ENCODE results near the gene FRY. TPM values are rescaled to one million over a fixed set of nuclear protein-coding genes. Genes with fewer than 3 reads are reported as not detected.

FRY gene
- total RNA-seq, 5 donors from 2014 or later (not counting 1 experiment from before 2014, with no cell fraction given), result 11.5 to 35.3 (median 15.2) TPM

DNA sequence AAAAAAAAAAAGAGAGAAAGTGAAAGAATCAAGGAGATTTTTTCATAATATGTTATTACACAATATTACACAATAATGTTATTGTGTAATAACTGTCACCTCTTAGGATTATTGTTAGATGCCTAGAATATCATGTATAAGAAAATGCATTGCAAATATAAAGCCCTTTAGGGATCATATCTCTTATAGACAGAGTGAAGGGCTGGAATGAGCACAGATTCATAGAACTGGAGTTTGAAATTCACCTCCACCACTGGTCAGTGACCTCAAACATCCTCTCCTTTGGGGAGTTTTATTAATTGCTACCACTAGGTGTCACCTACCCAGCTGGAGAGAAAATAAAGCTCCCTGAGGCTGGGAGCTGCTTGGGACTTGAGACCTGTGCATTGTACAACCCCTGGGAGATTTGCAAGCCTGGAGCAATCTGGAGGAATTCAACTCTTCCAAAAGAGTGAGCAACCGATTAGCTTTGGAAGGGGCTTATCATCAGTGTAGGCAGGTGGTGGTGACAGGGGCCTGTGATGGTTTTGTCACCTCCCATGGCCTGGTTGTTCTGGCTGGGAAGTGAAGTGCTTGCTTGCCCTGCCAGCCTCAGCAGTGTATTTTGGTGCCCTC is 30.3 kb upstream of the FRY start:
- H3K9me3 ChIP-seq, result no peaks in the 10 kb centered on the region
- Mint-ChIP-seq H3K27ac (no peak overlapping the region), H3K36me3 (no peaks in the 10 kb centered on the region), H3K27me3 (no peaks in the 10 kb centered on the region), H3K4me3 (no peak overlapping the region), H3K9me3 (no peaks in the 10 kb centered on the region), H3K4me1 (no peaks in the 10 kb centered on the region)
- DNase-seq, result peak in 2 of 35 experiments; percentile 4 to 14
- ATAC-seq (replicated peaks in 1 of 4), result no peak
- no peak overlapping the region for H3K27ac ChIP-seq (ENCODE audit: low read length)
- CTCF ChIA-PET, result interaction anchor here in 1 of 2 donors (0.6 to 1.0 kb wide), 2 partner anchors 91 to 136 kb away, joined by 3 to 4 read pairs; no protein-coding TSS in a partner anchor
- H3K4me1 ChIP-seq (ENCODE audit: control insufficient read depth in 1 of 2, extremely low read depth in 1 of 2, insufficient read depth in 2 of 2, low read length in 2 of 2), result no peaks in the 10 kb centered on the region
- WGBS (ENCODE audit: insufficient coverage), result 75% methylated on average over 1 of the region's 1 CpG
- POLR2A ChIA-PET, result interaction anchor here in 1 of 2 donors (0.6 kb wide), 1 partner anchor 167 kb away, joined by 3 read pairs; no protein-coding TSS in a partner anchor
- no peak overlapping the region for H3K4me3 ChIP-seq (ENCODE audit: control insufficient read depth in 1 of 2, extremely low read depth in 1 of 2, low read length in 1 of 2)
- H3K27me3 ChIP-seq (replicated peaks in 1 of 2; ENCODE audit: control insufficient read depth in 2 of 2, extremely low read depth in 1 of 2, insufficient read depth in 2 of 2, low read length in 1 of 2), result no peaks in the 10 kb centered on the region
- no peaks in the 10 kb centered on the region for H3K36me3 ChIP-seq (ENCODE audit: control insufficient read depth in 2 of 2, extremely low read depth in 1 of 2, insufficient read depth in 1 of 2, low read length in 1 of 2)

DNA sequence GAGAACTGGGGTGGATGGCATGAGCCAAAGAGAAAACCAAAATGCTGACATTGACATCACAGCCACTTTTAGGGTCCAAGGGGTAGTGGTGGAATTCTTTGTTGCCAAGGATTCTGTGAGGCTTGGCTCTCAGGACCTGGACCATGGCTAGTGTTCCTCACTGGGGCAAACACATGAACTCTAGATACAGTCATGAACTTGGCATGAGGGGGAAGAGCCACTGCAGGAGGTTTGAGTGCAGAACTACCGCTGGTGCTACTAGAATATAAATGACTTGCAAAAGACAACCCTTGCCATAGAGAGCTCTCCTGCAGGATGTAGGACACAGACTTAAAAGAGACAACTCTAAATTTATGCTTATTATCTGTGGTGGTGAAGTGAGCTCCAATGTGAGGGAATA is 29.8 kb upstream of the FRY start:
- no peaks in the 10 kb centered on the region for H3K4me1 Mint-ChIP-seq
- H3K4me3 Mint-ChIP-seq, result no peak overlapping the region
- no peak overlapping the region for H3K27ac ChIP-seq (ENCODE audit: low read length)
- H3K27ac Mint-ChIP-seq, result no peak overlapping the region
- H3K27me3 ChIP-seq (replicated peaks in 1 of 2; ENCODE audit: control insufficient read depth in 2 of 2, extremely low read depth in 1 of 2, insufficient read depth in 2 of 2, low read length in 1 of 2), result no peaks in the 10 kb centered on the region
- WGBS (ENCODE audit: insufficient coverage), result no CpG with 5 or more reads among the region's 1 CpG
- ATAC-seq (replicated peaks in 1 of 4) (no peak), DNase-seq (no peak)
- ChIA-PET POLR2A (interaction anchor here in 1 of 2 donors (0.6 kb wide), 1 partner anchor 166 kb away, joined by 3 read pairs; no protein-coding TSS in a partner anchor), CTCF (interaction anchor here (0.6 to 1.0 kb wide), 4 partner anchors 92 to 1641 kb away, joined by 3 to 12 read pairs (median 4); no protein-coding TSS in a partner anchor)
- H3K9me3 Mint-ChIP-seq, result no peaks in the 10 kb centered on the region
- H3K9me3 ChIP-seq, result no peaks in the 10 kb centered on the region
- no peaks in the 10 kb centered on the region for H3K4me1 ChIP-seq (ENCODE audit: control insufficient read depth in 1 of 2, extremely low read depth in 1 of 2, insufficient read depth in 2 of 2, low read length in 2 of 2)
- H3K27me3 Mint-ChIP-seq, result no peaks in the 10 kb centered on the region
- H3K4me3 ChIP-seq (ENCODE audit: control insufficient read depth in 1 of 2, extremely low read depth in 1 of 2, low read length in 1 of 2), result no peak overlapping the region
- no peaks in the 10 kb centered on the region for H3K36me3 ChIP-seq (ENCODE audit: control insufficient read depth in 2 of 2, extremely low read depth in 1 of 2, insufficient read depth in 1 of 2, low read length in 1 of 2)
- H3K36me3 Mint-ChIP-seq, result no peaks in the 10 kb centered on the region

GRCh38 chr13:32002873-32003272 is 28.7 kb upstream of the FRY start:
- ATAC-seq (replicated peaks in 1 of 4) (no peak), DNase-seq (no peak)
- Mint-ChIP-seq H3K4me3 (no peak overlapping the region), H3K27me3 (no peaks in the 10 kb centered on the region), H3K36me3 (no peaks in the 10 kb centered on the region), H3K4me1 (no peaks in the 10 kb centered on the region), H3K9me3 (no peaks in the 10 kb centered on the region), H3K27ac (no peak overlapping the region)
- Histone ChIP-seq H3K27ac (ENCODE audit: low read length) (no peak overlapping the region), H3K4me1 (ENCODE audit: control insufficient read depth in 1 of 2, extremely low read depth in 1 of 2, insufficient read depth in 2 of 2, low read length in 2 of 2) (no peaks in the 10 kb centered on the region), H3K4me3 (ENCODE audit: control insufficient read depth in 1 of 2, extremely low read depth in 1 of 2, low read length in 1 of 2) (no peak overlapping the region), H3K36me3 (ENCODE audit: control insufficient read depth in 2 of 2, extremely low read depth in 1 of 2, insufficient read depth in 1 of 2, low read length in 1 of 2) (no peaks in the 10 kb centered on the region), H3K27me3 (replicated peaks in 1 of 2; ENCODE audit: control insufficient read depth in 2 of 2, extremely low read depth in 1 of 2, insufficient read depth in 2 of 2, low read length in 1 of 2) (no peaks in the 10 kb centered on the region), H3K9me3 (no peaks in the 10 kb centered on the region)
- ChIA-PET POLR2A (no interaction called here), CTCF (no interaction called here)
- 80% methylated on average over 1 of the region's 3 CpGs for WGBS (ENCODE audit: insufficient coverage)

DNA sequence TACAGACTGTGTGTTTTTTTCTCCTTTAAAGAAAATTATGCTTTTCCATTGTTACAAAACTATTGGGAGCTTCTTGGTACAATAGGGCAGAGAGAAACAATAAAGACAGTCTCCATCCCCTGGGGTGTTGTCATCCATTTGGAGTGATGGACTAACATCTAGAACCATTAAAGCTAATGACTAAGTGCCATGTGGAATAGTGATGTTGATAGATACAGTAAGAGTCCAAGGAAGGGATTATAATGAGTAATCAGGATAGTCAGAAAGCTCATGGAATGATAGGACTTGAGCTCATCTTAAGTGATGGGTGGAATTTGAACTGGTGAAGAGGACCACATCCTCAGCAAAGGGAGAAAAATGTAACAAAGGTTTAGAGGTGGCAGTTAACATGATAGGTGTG is 24.1 kb upstream of the FRY start:
- Histone ChIP-seq H3K4me3 (ENCODE audit: control insufficient read depth in 1 of 2, extremely low read depth in 1 of 2, low read length in 1 of 2) (no peak overlapping the region), H3K27ac (ENCODE audit: low read length) (no peak overlapping the region), H3K4me1 (ENCODE audit: control insufficient read depth in 1 of 2, extremely low read depth in 1 of 2, insufficient read depth in 2 of 2, low read length in 2 of 2) (no peaks in the 10 kb centered on the region), H3K36me3 (ENCODE audit: control insufficient read depth in 2 of 2, extremely low read depth in 1 of 2, insufficient read depth in 1 of 2, low read length in 1 of 2) (no peaks in the 10 kb centered on the region), H3K9me3 (no peaks in the 10 kb centered on the region), H3K27me3 (replicated peaks in 1 of 2; ENCODE audit: control insufficient read depth in 2 of 2, extremely low read depth in 1 of 2, insufficient read depth in 2 of 2, low read length in 1 of 2) (no peaks in the 10 kb centered on the region)
- peaks cover 0 to 4% of the 10 kb centered on the region in 2 donors for H3K27me3 Mint-ChIP-seq
- H3K4me1 Mint-ChIP-seq, result no peaks in the 10 kb centered on the region
- POLR2A ChIA-PET, result no interaction called here
- H3K9me3 Mint-ChIP-seq, result no peaks in the 10 kb centered on the region
- no peak overlapping the region for H3K27ac Mint-ChIP-seq
- CTCF ChIA-PET, result interaction anchor here in 1 of 2 donors (1.1 kb wide), 1 partner anchor 98 kb away, joined by 4 read pairs; no protein-coding TSS in a partner anchor
- no peak overlapping the region for H3K4me3 Mint-ChIP-seq
- no peaks in the 10 kb centered on the region for H3K36me3 Mint-ChIP-seq
- no peak for ATAC-seq (replicated peaks in 1 of 4)
- DNase-seq, result no peak

DNA sequence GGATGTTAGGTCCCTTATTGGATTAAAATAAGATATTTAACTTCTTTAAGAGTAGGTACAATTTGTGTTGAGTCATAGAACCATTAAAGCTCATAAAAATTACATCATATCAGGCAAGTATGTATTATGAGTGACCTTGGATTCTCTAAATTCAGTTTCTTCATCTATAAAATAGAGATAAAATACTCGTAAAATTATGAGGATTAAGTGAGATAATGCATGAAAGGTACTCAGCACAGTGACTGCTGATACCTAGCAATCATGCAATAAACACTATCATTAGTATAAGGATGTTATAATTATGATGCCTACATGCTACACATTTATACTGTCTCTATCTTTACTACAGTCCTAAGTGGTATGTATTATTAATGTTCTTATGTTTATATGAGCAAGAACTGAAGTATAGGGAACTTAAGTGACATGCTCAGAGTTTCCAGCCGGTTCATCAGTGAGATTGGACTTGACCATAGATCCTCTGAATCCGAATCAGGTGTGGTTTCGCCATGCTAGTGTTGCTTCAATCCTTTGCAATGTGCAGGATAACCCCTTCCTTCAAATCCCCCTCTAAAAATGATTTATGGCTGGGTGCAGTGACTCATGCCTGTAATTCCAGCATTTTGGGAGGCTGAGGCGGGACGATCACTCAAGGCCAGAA is 22.9 kb upstream of the FRY start:
- no peaks in the 10 kb centered on the region for H3K9me3 Mint-ChIP-seq
- no peaks in the 10 kb centered on the region for H3K36me3 Mint-ChIP-seq
- Histone ChIP-seq H3K9me3 (no peaks in the 10 kb centered on the region), H3K36me3 (ENCODE audit: control insufficient read depth in 2 of 2, extremely low read depth in 1 of 2, insufficient read depth in 1 of 2, low read length in 1 of 2) (no peaks in the 10 kb centered on the region), H3K27ac (ENCODE audit: low read length) (no peak overlapping the region), H3K4me1 (ENCODE audit: control insufficient read depth in 1 of 2, extremely low read depth in 1 of 2, insufficient read depth in 2 of 2, low read length in 2 of 2) (no peaks in the 10 kb centered on the region), H3K4me3 (ENCODE audit: control insufficient read depth in 1 of 2, extremely low read depth in 1 of 2, low read length in 1 of 2) (no peak overlapping the region), H3K27me3 (replicated peaks in 1 of 2; ENCODE audit: control insufficient read depth in 2 of 2, extremely low read depth in 1 of 2, insufficient read depth in 2 of 2, low read length in 1 of 2) (no peaks in the 10 kb centered on the region)
- peaks cover 0 to 4% of the 10 kb centered on the region in 2 donors for H3K27me3 Mint-ChIP-seq
- H3K4me3 Mint-ChIP-seq, result no peak overlapping the region
- ChIA-PET CTCF (no interaction called here), POLR2A (no interaction called here)
- H3K4me1 Mint-ChIP-seq, result no peaks in the 10 kb centered on the region
- WGBS (ENCODE audit: insufficient coverage), result 100% methylated on average over 2 of the region's 6 CpGs
- H3K27ac Mint-ChIP-seq, result no peak overlapping the region
- ATAC-seq (replicated peaks in 1 of 4) (no peak), DNase-seq (no peak)

GRCh38 chr13:32009362-32009761 is 22.2 kb upstream of the FRY start:
- Mint-ChIP-seq H3K4me3 (no peak overlapping the region), H3K27me3 (peaks cover 0 to 4% of the 10 kb centered on the region in 2 donors), H3K9me3 (no peaks in the 10 kb centered on the region), H3K4me1 (no peaks in the 10 kb centered on the region), H3K27ac (no peak overlapping the region), H3K36me3 (no peaks in the 10 kb centered on the region)
- H3K4me3 ChIP-seq (ENCODE audit: control insufficient read depth in 1 of 2, extremely low read depth in 1 of 2, low read length in 1 of 2), result no peak overlapping the region
- H3K4me1 ChIP-seq (ENCODE audit: control insufficient read depth in 1 of 2, extremely low read depth in 1 of 2, insufficient read depth in 2 of 2, low read length in 2 of 2), result no peaks in the 10 kb centered on the region
- H3K27ac ChIP-seq (ENCODE audit: low read length), result no peak overlapping the region
- ATAC-seq (replicated peaks in 1 of 4), result no peak
- H3K27me3 ChIP-seq (replicated peaks in 1 of 2; ENCODE audit: control insufficient read depth in 2 of 2, extremely low read depth in 1 of 2, insufficient read depth in 2 of 2, low read length in 1 of 2), result no peaks in the 10 kb centered on the region
- 43% methylated on average over 1 of the region's 5 CpGs for WGBS (ENCODE audit: insufficient coverage)
- no peaks in the 10 kb centered on the region for H3K9me3 ChIP-seq
- no peaks in the 10 kb centered on the region for H3K36me3 ChIP-seq (ENCODE audit: control insufficient read depth in 2 of 2, extremely low read depth in 1 of 2, insufficient read depth in 1 of 2, low read length in 1 of 2)
- ChIA-PET POLR2A (no interaction called here), CTCF (no interaction called here)
- DNase-seq, result no peak
